ENCODE results near the gene RPGRIP1L. TPM values are rescaled to one million over a fixed set of nuclear protein-coding genes. Genes with fewer than 3 reads are reported as not detected.

The RPGRIP1L gene
- total RNA-seq = 1 to 10 TPM; 1.2 to 6.1 (median 2.3) TPM

DNA sequence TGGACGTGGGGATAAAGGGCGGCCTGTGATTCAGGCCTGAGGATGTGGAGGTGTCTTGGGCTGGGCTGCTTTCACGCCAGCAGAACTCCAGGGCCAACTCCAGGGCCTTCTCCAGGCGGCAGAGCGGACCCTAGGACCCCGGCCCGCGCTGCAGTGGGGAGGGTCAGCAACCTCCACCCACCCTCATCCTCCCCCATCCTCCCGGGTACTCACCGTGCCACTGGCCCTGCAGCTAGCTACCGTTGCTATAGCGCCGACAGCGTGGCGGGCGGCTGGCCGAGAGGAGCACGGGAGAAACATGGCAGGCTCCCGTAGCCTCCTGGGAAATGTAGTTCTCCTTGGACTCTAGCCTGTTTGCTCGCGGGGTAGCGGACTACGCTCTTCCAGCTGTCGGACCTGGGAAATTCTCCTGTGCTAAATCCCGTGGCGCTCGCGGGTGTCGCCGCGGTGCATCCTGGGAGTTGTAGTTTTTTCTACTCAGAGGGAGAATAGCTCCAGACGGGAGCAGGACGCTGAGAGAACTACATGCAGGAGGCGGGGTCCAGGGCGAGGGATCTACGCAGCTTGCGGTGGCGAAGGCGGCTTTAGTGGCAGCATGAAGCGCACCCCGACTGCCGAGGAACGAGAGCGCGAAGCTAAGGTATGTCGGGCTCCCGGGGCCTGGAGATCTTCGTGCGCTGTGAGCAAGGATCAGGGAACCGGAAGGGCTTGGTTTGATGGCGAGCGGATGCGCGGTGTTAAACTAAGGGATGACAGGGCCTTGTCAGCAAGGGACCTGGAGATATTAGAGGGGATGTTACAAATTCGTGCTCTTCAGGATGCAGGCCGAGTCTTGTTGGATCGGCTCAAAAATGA lies at the start of gene RPGRIP1L, which contains the start of gene FTO:
Gene RPGRIP1L (minus strand): TSS at position 270 of the 855 bp plus-strand sequence. CDS start 3,136 bp downstream, outside the sequence.
Gene FTO (plus strand): TSS at position 567 of the 855 bp plus-strand sequence.
- H3K4me3 ChIP-seq (ENCODE audit: low read depth, poor library complexity, severe bottlenecking) = peak within 1 kb of the TSS; percentile 45
- WGBS, 2 donors = 0% methylated on average over 36 to 50 of the region's 57 CpGs
- peak; percentile 100 for DNase-seq (ENCODE audit: low spot score in 2 of 2)
- intact Hi-C loops (cut with DNase I; ENCODE audit: low total_unique reads) = no loop called here
- TF ChIP-seq POLR2A (IDR thresholded peaks at IDR 0.05) = no peak
- TF ChIP-seq, protein P1, sequence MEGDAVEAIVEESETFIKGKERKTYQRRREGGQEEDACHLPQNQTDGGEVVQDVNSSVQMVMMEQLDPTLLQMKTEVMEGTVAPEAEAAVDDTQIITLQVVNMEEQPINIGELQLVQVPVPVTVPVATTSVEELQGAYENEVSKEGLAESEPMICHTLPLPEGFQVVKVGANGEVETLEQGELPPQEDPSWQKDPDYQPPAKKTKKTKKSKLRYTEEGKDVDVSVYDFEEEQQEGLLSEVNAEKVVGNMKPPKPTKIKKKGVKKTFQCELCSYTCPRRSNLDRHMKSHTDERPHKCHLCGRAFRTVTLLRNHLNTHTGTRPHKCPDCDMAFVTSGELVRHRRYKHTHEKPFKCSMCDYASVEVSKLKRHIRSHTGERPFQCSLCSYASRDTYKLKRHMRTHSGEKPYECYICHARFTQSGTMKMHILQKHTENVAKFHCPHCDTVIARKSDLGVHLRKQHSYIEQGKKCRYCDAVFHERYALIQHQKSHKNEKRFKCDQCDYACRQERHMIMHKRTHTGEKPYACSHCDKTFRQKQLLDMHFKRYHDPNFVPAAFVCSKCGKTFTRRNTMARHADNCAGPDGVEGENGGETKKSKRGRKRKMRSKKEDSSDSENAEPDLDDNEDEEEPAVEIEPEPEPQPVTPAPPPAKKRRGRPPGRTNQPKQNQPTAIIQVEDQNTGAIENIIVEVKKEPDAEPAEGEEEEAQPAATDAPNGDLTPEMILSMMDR (IDR thresholded peaks at IDR 0.05) = no peak

DNA sequence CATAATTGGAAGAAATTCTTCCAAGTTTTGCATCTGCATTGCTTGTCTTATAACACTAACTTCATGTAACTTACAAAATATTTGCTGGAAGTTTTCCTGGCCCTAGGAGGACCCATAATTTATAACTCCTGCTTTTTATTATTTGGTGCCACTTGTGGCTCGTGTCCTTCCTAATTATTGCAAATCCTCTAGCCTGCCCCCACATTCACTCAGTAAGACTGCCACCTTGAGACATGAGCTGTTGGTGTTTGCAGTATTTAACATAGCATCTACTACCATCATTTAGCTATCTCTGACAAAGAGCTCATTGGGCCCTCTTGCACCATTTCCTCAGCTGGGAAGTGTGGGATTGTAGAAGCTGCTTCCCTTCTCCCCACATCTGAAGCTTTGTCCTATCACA lies 49.8 kb upstream of the RPGRIP1L start:
- 45% methylated on average over 1 of the region's 1 CpG for WGBS, 2 donors
- TF ChIP-seq, protein P1 (IDR thresholded peaks at IDR 0.05) = no peak
- TF ChIP-seq POLR2A (IDR thresholded peaks at IDR 0.05) = no peak
- H3K4me3 ChIP-seq (ENCODE audit: low read depth, poor library complexity, severe bottlenecking) = no peak overlapping the region
- no peak for DNase-seq (ENCODE audit: low spot score in 2 of 2)
- intact Hi-C loops (cut with DNase I; ENCODE audit: low total_unique reads) = no loop called here

DNA sequence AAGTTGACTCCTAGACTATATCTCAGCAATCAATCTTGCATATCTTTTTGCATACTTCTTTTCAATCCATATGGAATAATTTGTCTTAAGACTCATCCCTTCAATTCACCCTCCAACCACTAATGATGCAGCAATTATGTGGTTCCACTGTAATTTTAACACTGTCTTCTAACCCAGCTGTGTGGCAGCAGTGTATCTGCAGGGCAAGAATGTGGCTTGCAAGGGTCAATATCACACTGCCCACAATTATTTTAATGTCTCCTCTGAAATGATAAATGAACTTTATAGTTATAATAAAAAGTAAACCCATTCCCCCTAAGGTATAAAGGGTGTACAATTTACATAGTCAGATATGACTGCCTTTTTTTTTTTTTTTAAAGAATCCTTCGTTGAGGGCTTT lies 48.9 kb upstream of the RPGRIP1L start:
- TF ChIP-seq, protein P1 (IDR thresholded peaks at IDR 0.05) = no peak
- TF ChIP-seq POLR2A (IDR thresholded peaks at IDR 0.05) = no peak
- intact Hi-C loops (cut with DNase I; ENCODE audit: low total_unique reads) = no loop called here
- H3K4me3 ChIP-seq (ENCODE audit: low read depth, poor library complexity, severe bottlenecking) = no peak overlapping the region
- DNase-seq (ENCODE audit: low spot score in 2 of 2) = no peak
- WGBS, 2 donors = 65 to 71% methylated on average over 1 of the region's 1 CpG

DNA sequence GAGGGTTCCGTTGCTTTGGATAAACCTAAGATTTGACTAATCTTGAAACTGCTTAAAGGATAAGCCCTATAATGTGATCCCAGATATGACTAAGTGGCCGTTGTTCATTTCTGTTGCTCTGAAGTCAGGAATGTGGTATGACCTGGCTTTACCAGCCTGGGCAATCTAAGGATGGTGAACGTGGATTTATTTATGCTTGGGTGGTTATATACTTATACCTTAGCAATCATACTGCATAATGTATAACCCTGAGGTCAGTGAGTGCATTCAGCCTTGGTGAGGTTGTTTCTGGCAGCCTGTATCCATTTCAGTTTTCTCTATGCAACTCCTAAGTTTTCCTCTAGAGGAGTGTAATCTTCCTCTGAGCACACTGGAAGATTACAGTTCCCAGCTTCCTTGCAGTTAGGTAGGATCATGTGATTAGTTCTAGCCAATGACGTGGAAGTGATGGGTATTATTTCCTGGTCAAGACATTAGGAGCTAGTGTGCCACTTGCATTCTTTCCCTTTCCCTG lies 42.2 kb upstream of the RPGRIP1L start:
- TF ChIP-seq, protein P1 (IDR thresholded peaks at IDR 0.05) = no peak
- TF ChIP-seq POLR2A (IDR thresholded peaks at IDR 0.05) = no peak
- no peak for DNase-seq (ENCODE audit: low spot score in 2 of 2)
- 58 to 64% methylated on average over 4 of the region's 4 CpGs for WGBS, 2 donors
- intact Hi-C loops (cut with DNase I; ENCODE audit: low total_unique reads) = no loop called here
- H3K4me3 ChIP-seq (ENCODE audit: low read depth, poor library complexity, severe bottlenecking) = no peak overlapping the region

DNA sequence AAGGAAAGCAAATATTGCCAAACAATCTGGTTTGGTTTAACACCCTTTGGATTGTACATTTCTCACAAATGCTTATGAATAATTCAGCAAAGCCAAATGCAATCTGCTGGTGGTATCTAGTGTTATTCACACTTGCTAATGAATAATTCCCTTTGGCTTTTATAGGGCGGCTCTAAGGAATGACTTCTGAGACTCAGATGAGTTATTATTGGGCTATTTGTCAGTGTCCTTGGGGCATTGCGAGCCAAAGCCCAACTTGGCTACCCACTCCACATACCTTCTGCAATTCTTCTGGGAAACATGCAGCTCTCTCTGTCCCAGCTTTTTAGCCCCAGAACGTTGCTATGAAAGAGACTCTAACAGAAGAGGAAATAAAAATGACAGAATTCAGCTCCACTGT lies 41.4 kb upstream of the RPGRIP1L start:
- peak in 1 of 2 donors; percentile 31 for DNase-seq (ENCODE audit: low spot score in 2 of 2)
- TF ChIP-seq POLR2A (IDR thresholded peaks at IDR 0.05) = no peak
- TF ChIP-seq, protein P1 (IDR thresholded peaks at IDR 0.05) = no peak
- WGBS, 2 donors = 22 to 31% methylated on average over 3 of the region's 3 CpGs
- intact Hi-C loops (cut with DNase I; ENCODE audit: low total_unique reads) = no loop called here
- H3K4me3 ChIP-seq (ENCODE audit: low read depth, poor library complexity, severe bottlenecking) = no peak overlapping the region

Data from lower leg skin (tissue), 4 donors.